ENCODE results near the gene AKT3.

- TF ChIP-seq CHD2 (IDR thresholded peaks at IDR 0.05; ENCODE audit: low read length, partially characterized antibody) (no peak), RAD21 (conservative IDR thresholded peaks at IDR 0.05 in 1 of 2, IDR thresholded peaks at IDR 0.05 in 1 of 2) (no peak), EP300 (IDR thresholded peaks at IDR 0.05) (no peak), REST (IDR thresholded peaks at IDR 0.05) (no peak), RCOR1 (IDR thresholded peaks at IDR 0.05; ENCODE audit: low read depth, low read length) (no peak)
- TF ChIP-seq, protein P1, sequence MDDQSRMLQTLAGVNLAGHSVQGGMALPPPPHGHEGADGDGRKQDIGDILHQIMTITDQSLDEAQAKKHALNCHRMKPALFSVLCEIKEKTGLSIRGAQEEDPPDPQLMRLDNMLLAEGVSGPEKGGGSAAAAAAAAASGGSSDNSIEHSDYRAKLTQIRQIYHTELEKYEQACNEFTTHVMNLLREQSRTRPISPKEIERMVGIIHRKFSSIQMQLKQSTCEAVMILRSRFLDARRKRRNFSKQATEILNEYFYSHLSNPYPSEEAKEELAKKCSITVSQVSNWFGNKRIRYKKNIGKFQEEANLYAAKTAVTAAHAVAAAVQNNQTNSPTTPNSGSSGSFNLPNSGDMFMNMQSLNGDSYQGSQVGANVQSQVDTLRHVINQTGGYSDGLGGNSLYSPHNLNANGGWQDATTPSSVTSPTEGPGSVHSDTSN (IDR thresholded peaks at IDR 0.05), result no peak
Measured at GRCh38 chr1:243514927-243515326, 335.1 kb downstream of the AKT3 start.

Data from A549 (cell line).